GM21515 (cell line): ENCODE data around the gene IL1RAP.
"Not testable (repeated sequence)": the region's sequence is repeated elsewhere in the genome, so short reads cannot be mapped to it uniquely, and the experiment has no call there.

Source experiments
- ATAC-seq: cut with Tn5 transposase; IDR thresholded peaks from one replicate; pipeline ENCODE4 v1.9.1; 2021; ENCODE audit not compliant: unreplicated experiment

Gene IL1RAP

GRCh38 chr3:190513409-190514370 lies at the start of gene IL1RAP:
Gene IL1RAP (plus strand): TSS chr3:190514085. CDS start chr3:190564290, 50,205 bp downstream.
- ATAC-seq: peak; percentile 100

- no peak for ATAC-seq
These were observed 46.0 kb upstream of the IL1RAP start for GRCh38 chr3:190467922-190468321.

GRCh38 chr3:190473261-190473660 lies 40.6 kb upstream of the IL1RAP start:
- ATAC-seq: not testable (repeated sequence)

- no peak for ATAC-seq
These were observed 32.1 kb upstream of the IL1RAP start for GRCh38 chr3:190481779-190482178.

- ATAC-seq: no peak
These were observed 27.9 kb upstream of the IL1RAP start for GRCh38 chr3:190485830-190486532.

- no peak for ATAC-seq
These were observed 27.4 kb upstream of the IL1RAP start for GRCh38 chr3:190486533-190486864.

- ATAC-seq: no peak
These were observed 26.8 kb upstream of the IL1RAP start for GRCh38 chr3:190486908-190487607.

- ATAC-seq: no peak
These were observed 22.3 kb upstream of the IL1RAP start for GRCh38 chr3:190491533-190492054.

GRCh38 chr3:190492129-190492528 lies 21.8 kb upstream of the IL1RAP start:
- ATAC-seq: no peak

GRCh38 chr3:190492966-190493365 lies 20.9 kb upstream of the IL1RAP start:
- ATAC-seq: no peak

GRCh38 chr3:190494907-190495306 lies 19.0 kb upstream of the IL1RAP start:
- ATAC-seq: no peak

- ATAC-seq: no peak
These were observed 18.5 kb upstream of the IL1RAP start for GRCh38 chr3:190495354-190495753.

- ATAC-seq: no peak
These were observed 18.1 kb upstream of the IL1RAP start for GRCh38 chr3:190495796-190496195.

- ATAC-seq: no peak
These were observed 17.0 kb upstream of the IL1RAP start for GRCh38 chr3:190496859-190497258.

- ATAC-seq: no peak
These were observed 16.1 kb upstream of the IL1RAP start for GRCh38 chr3:190497811-190498210.

- no peak for ATAC-seq
These were observed 15.6 kb upstream of the IL1RAP start for GRCh38 chr3:190498293-190498692.

- no peak for ATAC-seq
These were observed 14.8 kb upstream of the IL1RAP start for GRCh38 chr3:190499122-190499521.

- no peak for ATAC-seq
These were observed 10.9 kb upstream of the IL1RAP start for GRCh38 chr3:190502946-190503345.

- no peak for ATAC-seq
These were observed 9.3 kb upstream of the IL1RAP start for GRCh38 chr3:190504354-190505125.

GRCh38 chr3:190505381-190506003 lies 8.4 kb upstream of the IL1RAP start:
- no peak for ATAC-seq
